GM23248 (cell line): ENCODE data around the gene PPL. TPM values are rescaled to one million over a fixed set of nuclear protein-coding genes. Genes with fewer than 3 reads are reported as not detected.
"Not testable (repeated sequence)": the region's sequence is repeated elsewhere in the genome, so short reads cannot be mapped to it uniquely, and the experiment has no call there.

Source experiments
- DNase-seq: peaks from one replicate; pipeline ENCODE4 v3.0.0-alpha.2; 2015
- H2AFZ ChIP-seq: fragments of 200-600 bp; sonication (generic); 2 replicates; pipeline ENCODE4 v1.6.1; 2016; ENCODE audit warnings: antibody characterized with exemption
- H3F3A ChIP-seq: fragments of 200-600 bp; sonication (generic); 2 replicates; pipeline ENCODE4 v1.6.1; 2016; ENCODE audit warnings: mild to moderate bottlenecking, antibody characterized with exemption, mixed run types; ENCODE audit not compliant: insufficient read depth
- H3K27ac ChIP-seq: fragments of 200-600 bp; sonication (generic); 2 replicates; pipeline ENCODE4 v1.5.1; 2016; ENCODE audit warnings: mild to moderate bottlenecking
- H3K27me3 ChIP-seq: fragments of 200-600 bp; sonication (generic); replicated peaks from 2 replicates; pipeline ENCODE4 v1.6.1; 2016; ENCODE audit warnings: mild to moderate bottlenecking; ENCODE audit not compliant: insufficient read depth
- H3K36me3 ChIP-seq: fragments of 200-600 bp; sonication (generic); 2 replicates; pipeline ENCODE4 v1.6.1; 2016; ENCODE audit warnings: low read depth, mild to moderate bottlenecking
- H3K4me1 ChIP-seq: fragments of 200-600 bp; sonication (generic); 2 replicates; pipeline ENCODE4 v1.6.1; 2016; ENCODE audit warnings: mild to moderate bottlenecking; ENCODE audit not compliant: insufficient read depth
- H3K4me2 ChIP-seq: fragments of 200-600 bp; sonication (generic); one replicate; pipeline ENCODE4 v1.6.1; 2016; ENCODE audit warnings: mild to moderate bottlenecking; ENCODE audit not compliant: unreplicated experiment
- H3K4me3 ChIP-seq: fragments of 200-600 bp; sonication (generic); 2 replicates; pipeline ENCODE4 v1.5.1; 2016; ENCODE audit warnings: mild to moderate bottlenecking
- H3K79me2 ChIP-seq: fragments of 200-600 bp; sonication (generic); 2 replicates; pipeline ENCODE4 v1.6.1; 2016; ENCODE audit warnings: mild to moderate bottlenecking; ENCODE audit not compliant: insufficient read depth
- H3K9ac ChIP-seq: fragments of 200-600 bp; sonication (generic); 2 replicates; pipeline ENCODE4 v1.6.1; 2016; ENCODE audit warnings: mild to moderate bottlenecking
- H3K9me2 ChIP-seq: fragments of 200-600 bp; sonication (generic); 2 replicates; pipeline ENCODE4 v1.6.1; 2016; ENCODE audit warnings: mixed run types, mild to moderate bottlenecking, moderate library complexity; ENCODE audit not compliant: insufficient read depth
- H3K9me3 ChIP-seq: fragments of 200-600 bp; sonication (generic); one replicate; pipeline ENCODE4 v1.6.1; 2017; ENCODE audit warnings: low read depth
- H4K20me1 ChIP-seq: fragments of 200-600 bp; sonication (generic); 2 replicates; pipeline ENCODE4 v1.6.0; 2016; ENCODE audit not compliant: insufficient read depth
- EZH2 ChIP-seq: fragments of 200-600 bp; sonication (generic); IDR thresholded peaks from 2 replicates; pipeline ENCODE4 v1.6.1; 2018; ENCODE audit warnings: antibody characterized with exemption, mild to moderate bottlenecking; ENCODE audit not compliant: insufficient read depth, poor library complexity, severe bottlenecking
- EZH2phosphoT487 ChIP-seq: fragments of 200-600 bp; sonication (generic); IDR thresholded peaks from 2 replicates; pipeline ENCODE4 v1.6.1; 2018; ENCODE audit warnings: antibody characterized with exemption, moderate library complexity, mild to moderate bottlenecking, low read depth; ENCODE audit not compliant: insufficient read depth
- WGBS, 2 experiments: methylation state at CpG; one replicate each; pipeline ENCODE4 v1.1.6; 2015 to 2017; ENCODE audit warnings: low lambda C conversion rate in 2 of 2, low coverage in 1 of 2; ENCODE audit errors: missing lambda C conversion rate in 2 of 2; 5-methylcytosine and 5-hydroxymethylcytosine counted together
- in situ Hi-C: fragments of 300-500 bp; cut with MboI; formaldehyde crosslinking; loops from 2 replicates; pipeline ENCODE4 v1.15.0; 2020
- polyA plus RNA-seq: library from polyadenylated mRNA; unstranded; fragments of >200 nt; fragmentation: Nextera tagmentation; extraction: Ambion mirVana; gene quantifications from 2 replicates; pipeline ENCODE4 v1.2.1, GENCODE V29; 2016
- total RNA-seq: library from RNA; depleted of rRNA; stranded (reverse); fragments of >200 nt; shearing (Covaris generic); gene quantifications from 2 replicates; pipeline ENCODE4 v1.2.3, GENCODE V29; 2014

PPL gene
- total and polyA plus RNA-seq, 2 experiments from 2014 or later: 1.2 to 1.7 TPM

DNA sequence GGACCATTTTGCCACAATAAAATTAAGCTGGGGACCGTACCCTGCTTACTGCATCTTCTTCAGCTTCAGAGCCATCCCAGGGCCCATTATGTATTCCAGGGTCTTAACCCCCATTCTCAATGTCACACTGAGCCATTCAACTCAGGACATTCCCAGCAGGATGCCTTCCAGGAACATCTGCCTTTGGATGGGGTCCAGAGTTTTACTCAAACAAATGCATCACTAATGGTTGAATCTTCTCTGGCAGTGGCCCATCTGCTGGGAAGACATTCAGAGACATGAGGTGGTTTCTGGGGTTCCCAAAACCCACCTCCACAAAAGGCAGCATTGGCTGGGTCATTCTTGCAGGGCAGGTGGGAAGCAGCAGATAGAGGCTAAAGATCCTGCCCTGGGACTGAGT lies 17.8 kb upstream of the PPL start:
- DNase-seq: no peak
- no peaks in the 10 kb centered on the region for H3K9me3 ChIP-seq
- no peak overlapping the region for H3K27ac ChIP-seq
- no peaks in the 10 kb centered on the region for H4K20me1 ChIP-seq
- no peaks in the 10 kb centered on the region for H3K79me2 ChIP-seq
- 0 out of 2 replicates have a peak, but pooled peaks cover 6% of the 10 kb centered on the region for H3F3A ChIP-seq
- no peaks in the 10 kb centered on the region for H3K27me3 ChIP-seq
- no peak overlapping the region for H3K4me2 ChIP-seq
- in situ Hi-C loops: no loop called here
- no peaks in the 10 kb centered on the region for H3K4me1 ChIP-seq
- H3K4me3 ChIP-seq: no peak overlapping the region
- no peak for TF ChIP-seq EZH2
- TF ChIP-seq EZH2phosphoT487: no peak
- H2AFZ ChIP-seq: no peak overlapping the region
- no peak overlapping the region for H3K9ac ChIP-seq
- no peaks in the 10 kb centered on the region for H3K36me3 ChIP-seq
- 57 to 84% methylated on average over 1 of the region's 1 CpG for WGBS, 2 experiments
- no peaks in the 10 kb centered on the region for H3K9me2 ChIP-seq

DNA sequence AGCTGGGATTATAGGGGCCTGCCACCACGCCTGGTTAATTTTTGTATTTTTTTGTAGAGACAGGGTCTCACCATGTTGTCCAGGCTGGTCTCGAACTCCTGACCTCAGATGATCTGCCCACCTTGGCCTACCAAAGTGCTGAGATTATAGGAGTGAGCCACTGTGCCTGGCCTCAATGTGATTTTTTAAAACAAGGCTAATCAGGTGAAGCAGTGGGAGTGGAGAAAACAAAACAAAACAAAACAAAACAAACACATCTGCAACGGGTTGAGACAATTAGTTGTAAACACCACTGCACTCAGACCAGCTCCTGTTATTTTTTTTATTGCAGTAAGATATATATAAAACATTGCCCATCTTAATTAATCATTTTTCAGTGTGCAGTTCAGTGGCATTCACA lies 14.6 kb upstream of the PPL start:
- H3K27ac ChIP-seq, H3K9me3 ChIP-seq, H3K79me2 ChIP-seq, H3K4me1 ChIP-seq, H3K27me3 ChIP-seq, in situ Hi-C loops, H3K36me3 ChIP-seq, H3F3A ChIP-seq, H3K4me2 ChIP-seq, H3K9me2 ChIP-seq, H3K9ac ChIP-seq, H4K20me1 ChIP-seq, DNase-seq, H2AFZ ChIP-seq, H3K4me3 ChIP-seq: not testable (repeated sequence)
- 66 to 71% methylated on average over 3 of the region's 3 CpGs for WGBS, 2 experiments

DNA sequence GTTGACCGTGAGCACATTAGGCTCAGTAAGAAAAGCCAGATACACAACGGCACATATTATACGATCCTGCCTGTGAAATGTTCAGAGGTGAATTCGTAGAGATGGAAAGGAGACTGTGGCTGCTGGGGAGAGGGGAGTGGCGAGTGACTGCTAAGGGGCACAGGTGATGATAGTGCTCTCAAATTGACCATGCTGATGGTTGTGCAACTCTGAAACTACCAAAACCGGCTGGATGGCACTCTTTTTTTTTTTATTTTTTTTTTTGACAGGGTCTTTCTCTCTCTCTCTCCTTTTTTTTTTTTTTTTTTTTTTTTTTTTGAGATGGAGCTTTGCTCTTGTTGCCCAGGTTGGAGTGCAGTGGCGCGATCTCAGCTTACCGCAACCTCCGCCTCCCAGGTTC lies 13.0 kb upstream of the PPL start:
- peaks cover 6% of the 10 kb centered on the region; the same call in 1 of the 2 replicates for H3F3A ChIP-seq
- H3K36me3 ChIP-seq: no peaks in the 10 kb centered on the region
- no peak overlapping the region for H3K9ac ChIP-seq
- no peak overlapping the region for H2AFZ ChIP-seq
- peaks cover 13% of the 10 kb centered on the region for H3K4me1 ChIP-seq
- TF ChIP-seq EZH2phosphoT487: no peak
- TF ChIP-seq EZH2: no peak
- H3K27me3 ChIP-seq: no peaks in the 10 kb centered on the region
- in situ Hi-C loops: no loop called here
- H4K20me1 ChIP-seq: no peaks in the 10 kb centered on the region
- H3K9me2 ChIP-seq: no peaks in the 10 kb centered on the region
- H3K4me3 ChIP-seq: no peak overlapping the region
- no peak overlapping the region for H3K27ac ChIP-seq
- H3K9me3 ChIP-seq: no peaks in the 10 kb centered on the region
- no peak for DNase-seq
- WGBS, 2 experiments: 72 to 73% methylated on average over 10 of the region's 10 CpGs
- no peaks in the 10 kb centered on the region for H3K79me2 ChIP-seq
- H3K4me2 ChIP-seq: no peak overlapping the region

DNA sequence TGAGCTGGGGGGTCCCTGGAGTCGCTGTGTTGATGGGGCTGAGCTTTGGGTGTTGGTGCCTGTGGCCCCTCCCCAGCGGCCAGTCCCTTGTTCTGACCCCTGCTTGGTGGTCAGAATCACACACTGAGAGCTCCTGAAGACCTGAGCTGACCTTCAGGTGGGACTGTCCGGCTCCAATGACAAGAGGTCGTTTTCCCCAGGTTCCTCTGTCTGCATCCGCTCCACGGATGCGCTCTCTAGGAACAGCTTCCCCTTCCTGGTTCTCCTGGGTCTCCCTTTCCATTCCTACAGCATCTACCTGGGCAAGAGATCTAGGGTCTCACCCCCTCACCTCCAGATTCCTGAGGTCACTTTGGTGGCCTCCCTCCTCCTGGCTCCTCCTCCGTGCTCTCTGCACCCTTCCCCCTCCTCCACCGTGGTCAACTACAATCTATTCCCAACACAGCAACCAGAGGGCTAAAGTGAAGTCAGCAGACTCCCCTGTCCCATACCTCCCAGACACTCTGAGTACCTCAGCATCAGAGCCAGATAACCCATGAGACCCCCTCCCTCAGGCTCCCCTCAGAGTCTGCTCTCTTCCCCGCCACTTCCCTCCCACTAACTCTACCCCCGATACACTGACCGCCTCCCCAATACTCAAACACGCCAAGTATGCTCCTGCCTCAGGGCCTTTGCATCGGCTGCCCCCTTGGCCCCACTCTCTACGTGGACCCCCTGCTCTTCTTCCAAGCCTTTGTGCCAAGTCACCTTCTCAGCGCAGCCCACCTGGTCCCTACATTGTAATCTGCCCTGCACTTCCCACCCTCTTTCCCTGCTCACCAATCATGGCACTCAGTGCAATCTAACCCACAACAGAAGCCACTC lies 12.2 kb upstream of the PPL start:
- Histone ChIP-seq H3K79me2 (no peaks in the 10 kb centered on the region), H3K9me3 (no peaks in the 10 kb centered on the region), H2AFZ (no peak overlapping the region), H3K4me3 (no peak overlapping the region), H3F3A (peaks cover 10% of the 10 kb centered on the region), H3K4me2 (no peak overlapping the region), H3K9ac (no peak overlapping the region), H4K20me1 (no peaks in the 10 kb centered on the region), H3K36me3 (no peaks in the 10 kb centered on the region), H3K27me3 (no peaks in the 10 kb centered on the region), H3K4me1 (peaks cover 19% of the 10 kb centered on the region), H3K27ac (no peak overlapping the region), H3K9me2 (no peaks in the 10 kb centered on the region)
- WGBS, 2 experiments: 80 to 81% methylated on average over 13 to 16 of the region's 16 CpGs
- DNase-seq: no peak
- in situ Hi-C loops: no loop called here
- no peak for TF ChIP-seq EZH2phosphoT487
- TF ChIP-seq EZH2: no peak
